OCI-LY7 (cell line): ENCODE results near the gene TOB2.

ENCODE experiments used
- CTCF ChIP-seq: fragments of 200-600 bp; sonication (generic); conservative IDR thresholded peaks from 2 replicates; pipeline ENCODE4 v1.5.1; 2014; ENCODE audit warnings: mild to moderate bottlenecking, antibody characterized with exemption, low read length, moderate library complexity, mixed read lengths
- EZH2phosphoT487 ChIP-seq: fragments of 200-600 bp; sonication (generic); IDR thresholded peaks from 2 replicates; pipeline ENCODE4 v1.6.1; 2018; ENCODE audit warnings: low read depth, borderline replicate concordance, mild to moderate bottlenecking, mixed run types, antibody characterized with exemption, low read length, moderate library complexity, mixed read lengths

GRCh38 chr22:41437198-41437597 is 9.4 kb downstream of the TOB2 start:
- no peak for TF ChIP-seq EZH2phosphoT487
- TF ChIP-seq CTCF, result no peak
